GM19372 (cell line): ENCODE measurements around the gene SMAD4.
"Not testable (repeated sequence)": the region's sequence is repeated elsewhere in the genome, so short reads cannot be mapped to it uniquely, and the experiment has no call there.

Experiments
- ATAC-seq: cut with Tn5 transposase; IDR thresholded peaks from one replicate; pipeline ENCODE4 v1.9.1; 2021; ENCODE audit warnings: mild to moderate bottlenecking, low read depth, moderate library complexity; ENCODE audit not compliant: unreplicated experiment

The SMAD4 gene

GRCh38 chr18:51107598-51108305 lies 77.7 kb downstream of the SMAD4 start:
- ATAC-seq: peak; percentile 10

- no peak for ATAC-seq
Observed at GRCh38 chr18:51108330-51108729, 78.3 kb downstream of the SMAD4 start.

- ATAC-seq: peak; percentile 88
Observed at GRCh38 chr18:51110073-51110797, 80.2 kb downstream of the SMAD4 start.

GRCh38 chr18:51111633-51112355 lies 81.8 kb downstream of the SMAD4 start:
- ATAC-seq: not testable (repeated sequence)

- not testable (repeated sequence) for ATAC-seq
Observed at GRCh38 chr18:51116996-51117395, 87.0 kb downstream of the SMAD4 start.

- not testable (repeated sequence) for ATAC-seq
Observed at GRCh38 chr18:51119561-51119960, 89.5 kb downstream of the SMAD4 start.

- ATAC-seq: not testable (repeated sequence)
Observed at GRCh38 chr18:51119976-51120375, 90.0 kb downstream of the SMAD4 start.

GRCh38 chr18:51120809-51121596 lies 91.0 kb downstream of the SMAD4 start:
- ATAC-seq: no peak

- ATAC-seq: no peak
Observed at GRCh38 chr18:51121597-51121857, 91.5 kb downstream of the SMAD4 start.

- ATAC-seq: no peak
Observed at GRCh38 chr18:51122266-51123045, 92.4 kb downstream of the SMAD4 start.

GRCh38 chr18:51123046-51123395 lies 93.0 kb downstream of the SMAD4 start:
- ATAC-seq: no peak

GRCh38 chr18:51123481-51123880 lies 93.5 kb downstream of the SMAD4 start:
- ATAC-seq: no peak

- ATAC-seq: no peak
Observed at GRCh38 chr18:51123936-51124486, 94.0 kb downstream of the SMAD4 start.

GRCh38 chr18:51125976-51126375 lies 96.0 kb downstream of the SMAD4 start:
- ATAC-seq: no peak

GRCh38 chr18:51127664-51128063 lies 97.7 kb downstream of the SMAD4 start:
- ATAC-seq: no peak

GRCh38 chr18:51128533-51128932 lies 98.5 kb downstream of the SMAD4 start:
- no peak for ATAC-seq

- peak; percentile 52 for ATAC-seq
Observed at GRCh38 chr18:51132256-51132935, 102.4 kb downstream of the SMAD4 start.

GRCh38 chr18:51133580-51134160 lies 103.7 kb downstream of the SMAD4 start:
- ATAC-seq: no peak
